ENCODE results near the gene AOX1.

The AOX1 gene

DNA sequence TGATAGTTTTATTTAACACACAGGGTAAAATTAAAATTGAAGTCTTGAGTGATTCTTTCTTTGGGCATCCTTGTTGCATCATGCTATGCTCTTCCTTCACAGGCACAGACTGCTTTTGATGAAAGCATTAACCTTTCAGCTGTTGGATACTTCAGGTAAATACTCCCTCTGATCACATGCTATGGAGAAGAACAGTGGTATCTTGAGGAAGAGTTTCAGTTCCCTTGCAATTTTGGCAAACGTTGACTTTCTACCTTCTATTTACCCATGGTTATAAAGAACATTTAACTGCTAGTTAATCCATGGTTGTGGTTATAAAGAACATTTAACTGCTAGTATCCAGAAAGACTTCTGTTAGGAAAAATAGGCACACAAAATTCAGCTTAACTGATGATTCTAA, 75.7 kb downstream of the AOX1 start:
- Histone ChIP-seq H3K27ac (ENCODE audit: low read length) (no peak overlapping the region), H3K36me3 (ENCODE audit: insufficient read depth, low read length) (no peaks in the 10 kb centered on the region), H3K9ac (ENCODE audit: low read depth, low read length) (no peak overlapping the region), H3K4me2 (ENCODE audit: insufficient read depth, low read length) (no peak overlapping the region), H3K79me2 (ENCODE audit: insufficient read depth, low read length) (no peaks in the 10 kb centered on the region), H2AFZ (ENCODE audit: low read depth, low read length) (no peak overlapping the region), H3K27me3 (ENCODE audit: insufficient read depth, low read length, poor library complexity) (peaks cover 8% of the 10 kb centered on the region), H4K20me1 (ENCODE audit: insufficient read depth, low read length) (no peaks in the 10 kb centered on the region), H3K9me3 (ENCODE audit: insufficient read depth, low read length, severe bottlenecking) (no peaks in the 10 kb centered on the region), H3K4me1 (ENCODE audit: insufficient read depth, low read length) (no peaks in the 10 kb centered on the region), H3K4me3 (ENCODE audit: low read depth in 1 of 2, low read length in 2 of 2) (no peak overlapping the region)
- ATAC-seq (ENCODE audit: insufficient read depth, low read depth) = no peak
- no peak for TF ChIP-seq EZH2 (IDR thresholded peaks at IDR 0.05; ENCODE audit: borderline replicate concordance, low read depth, low read length, severe bottlenecking)
- TF ChIP-seq, protein P1, sequence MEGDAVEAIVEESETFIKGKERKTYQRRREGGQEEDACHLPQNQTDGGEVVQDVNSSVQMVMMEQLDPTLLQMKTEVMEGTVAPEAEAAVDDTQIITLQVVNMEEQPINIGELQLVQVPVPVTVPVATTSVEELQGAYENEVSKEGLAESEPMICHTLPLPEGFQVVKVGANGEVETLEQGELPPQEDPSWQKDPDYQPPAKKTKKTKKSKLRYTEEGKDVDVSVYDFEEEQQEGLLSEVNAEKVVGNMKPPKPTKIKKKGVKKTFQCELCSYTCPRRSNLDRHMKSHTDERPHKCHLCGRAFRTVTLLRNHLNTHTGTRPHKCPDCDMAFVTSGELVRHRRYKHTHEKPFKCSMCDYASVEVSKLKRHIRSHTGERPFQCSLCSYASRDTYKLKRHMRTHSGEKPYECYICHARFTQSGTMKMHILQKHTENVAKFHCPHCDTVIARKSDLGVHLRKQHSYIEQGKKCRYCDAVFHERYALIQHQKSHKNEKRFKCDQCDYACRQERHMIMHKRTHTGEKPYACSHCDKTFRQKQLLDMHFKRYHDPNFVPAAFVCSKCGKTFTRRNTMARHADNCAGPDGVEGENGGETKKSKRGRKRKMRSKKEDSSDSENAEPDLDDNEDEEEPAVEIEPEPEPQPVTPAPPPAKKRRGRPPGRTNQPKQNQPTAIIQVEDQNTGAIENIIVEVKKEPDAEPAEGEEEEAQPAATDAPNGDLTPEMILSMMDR (IDR thresholded peaks at IDR 0.05; ENCODE audit: borderline replicate concordance, extremely low read depth, low read length, poor library complexity, severe bottlenecking) = no peak
- DNase-seq = no peak

GRCh38 chr2:200662727-200663126, 76.9 kb downstream of the AOX1 start:
- H3K9me3 ChIP-seq (ENCODE audit: insufficient read depth, low read length, severe bottlenecking) = no peaks in the 10 kb centered on the region
- TF ChIP-seq, protein P1 (IDR thresholded peaks at IDR 0.05; ENCODE audit: borderline replicate concordance, extremely low read depth, low read length, poor library complexity, severe bottlenecking) = no peak
- TF ChIP-seq EZH2 (IDR thresholded peaks at IDR 0.05; ENCODE audit: borderline replicate concordance, low read depth, low read length, severe bottlenecking) = no peak
- H3K79me2 ChIP-seq (ENCODE audit: insufficient read depth, low read length) = no peaks in the 10 kb centered on the region
- H4K20me1 ChIP-seq (ENCODE audit: insufficient read depth, low read length) = no peaks in the 10 kb centered on the region
- H3K36me3 ChIP-seq (ENCODE audit: insufficient read depth, low read length) = no peaks in the 10 kb centered on the region
- ATAC-seq (ENCODE audit: insufficient read depth, low read depth) (no peak), DNase-seq (no peak)
- H3K27me3 ChIP-seq (ENCODE audit: insufficient read depth, low read length, poor library complexity) = peaks cover 8% of the 10 kb centered on the region
- no peaks in the 10 kb centered on the region for H3K4me1 ChIP-seq (ENCODE audit: insufficient read depth, low read length)
- H3K9ac ChIP-seq (ENCODE audit: low read depth, low read length) = no peak overlapping the region
- H2AFZ ChIP-seq (ENCODE audit: low read depth, low read length) = no peak overlapping the region
- no peak overlapping the region for H3K4me3 ChIP-seq (ENCODE audit: low read depth in 1 of 2, low read length in 2 of 2)
- H3K27ac ChIP-seq (ENCODE audit: low read length) = no peak overlapping the region
- H3K4me2 ChIP-seq (ENCODE audit: insufficient read depth, low read length) = no peak overlapping the region

DNA sequence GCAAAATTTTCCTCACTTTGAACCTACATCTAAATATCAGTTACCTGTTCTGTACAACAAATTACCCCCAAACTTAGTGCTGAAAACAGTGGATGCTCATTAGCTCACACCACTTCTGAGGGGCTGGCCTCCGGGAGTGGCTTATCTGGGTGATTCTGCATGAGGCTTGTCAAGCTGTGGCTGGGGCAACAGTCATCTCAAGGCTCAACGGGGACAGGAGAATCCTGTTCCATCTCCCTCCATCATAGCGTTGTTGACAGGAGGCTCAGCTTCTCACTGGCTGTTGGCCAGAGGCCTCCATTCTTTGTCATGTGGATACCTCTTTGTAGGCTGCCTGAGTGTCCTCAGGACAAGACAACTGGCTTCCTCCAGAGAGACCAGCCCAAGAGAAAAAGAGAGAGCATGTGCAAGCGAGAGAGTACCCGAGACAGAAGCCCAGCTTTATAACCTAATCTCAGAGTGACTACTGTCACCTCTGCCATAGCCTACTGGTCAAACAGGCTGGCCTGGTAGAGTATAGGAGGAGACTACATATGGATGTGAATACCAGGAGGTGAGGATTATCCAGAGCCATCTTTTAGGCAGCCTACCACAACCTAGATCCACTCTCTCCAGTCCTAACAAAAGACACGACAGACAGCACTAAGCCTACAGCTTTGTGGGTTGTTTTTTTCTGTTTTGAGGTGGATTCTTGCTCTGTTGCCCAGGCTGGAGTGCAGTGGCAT, 79.1 kb downstream of the AOX1 start:
- H3K9ac ChIP-seq (ENCODE audit: low read depth, low read length) = no peak overlapping the region
- no peak overlapping the region for H3K4me3 ChIP-seq (ENCODE audit: low read depth in 1 of 2, low read length in 2 of 2)
- H3K79me2 ChIP-seq (ENCODE audit: insufficient read depth, low read length) = no peaks in the 10 kb centered on the region
- TF ChIP-seq EZH2 (IDR thresholded peaks at IDR 0.05; ENCODE audit: borderline replicate concordance, low read depth, low read length, severe bottlenecking) = no peak
- TF ChIP-seq, protein P1 (IDR thresholded peaks at IDR 0.05; ENCODE audit: borderline replicate concordance, extremely low read depth, low read length, poor library complexity, severe bottlenecking) = no peak
- H3K4me1 ChIP-seq (ENCODE audit: insufficient read depth, low read length) = no peaks in the 10 kb centered on the region
- no peak for DNase-seq
- H3K27me3 ChIP-seq (ENCODE audit: insufficient read depth, low read length, poor library complexity) = peaks cover 8% of the 10 kb centered on the region
- no peaks in the 10 kb centered on the region for H3K36me3 ChIP-seq (ENCODE audit: insufficient read depth, low read length)
- no peaks in the 10 kb centered on the region for H4K20me1 ChIP-seq (ENCODE audit: insufficient read depth, low read length)
- H3K27ac ChIP-seq (ENCODE audit: low read length) = no peak overlapping the region
- no peak overlapping the region for H2AFZ ChIP-seq (ENCODE audit: low read depth, low read length)
- no peak overlapping the region for H3K4me2 ChIP-seq (ENCODE audit: insufficient read depth, low read length)
- no peak for ATAC-seq (ENCODE audit: insufficient read depth, low read depth)
- H3K9me3 ChIP-seq (ENCODE audit: insufficient read depth, low read length, severe bottlenecking) = no peaks in the 10 kb centered on the region

Data from DND-41 (cell line).